Activated naive CD4-positive, alpha-beta T cell (primary cell): ENCODE measurements around the gene NCKAP5.

Experiments used
- DNase-seq, 4 experiments: peaks; one replicate each; lab custom pipeline; 2025; lab: John Stamatoyannopoulos, UW

NCKAP5 gene

GRCh38 chr2:133082034-133082433 is 486.2 kb downstream of the NCKAP5 start:
- no peak for DNase-seq

GRCh38 chr2:133080822-133081221 is 487.4 kb downstream of the NCKAP5 start:
- no peak for DNase-seq

- DNase-seq = no peak
These were observed 489.4 kb downstream of the NCKAP5 start for GRCh38 chr2:133078667-133079411.

GRCh38 chr2:133077269-133077822 is 490.9 kb downstream of the NCKAP5 start:
- no peak for DNase-seq

- DNase-seq = no peak
These were observed 495.2 kb downstream of the NCKAP5 start for GRCh38 chr2:133072837-133073694.

GRCh38 chr2:133063775-133064174 is 504.5 kb downstream of the NCKAP5 start:
- DNase-seq = no peak

- DNase-seq = no peak
These were observed 505.2 kb downstream of the NCKAP5 start for GRCh38 chr2:133062931-133063665.

- DNase-seq = no peak
These were observed 506.2 kb downstream of the NCKAP5 start for GRCh38 chr2:133061874-133062593.

GRCh38 chr2:133054297-133054696 is 514.0 kb downstream of the NCKAP5 start:
- no peak for DNase-seq

- DNase-seq = no peak
These were observed 514.7 kb downstream of the NCKAP5 start for GRCh38 chr2:133053541-133053940.

- no peak for DNase-seq
These were observed 522.5 kb downstream of the NCKAP5 start for GRCh38 chr2:133045787-133046186.

GRCh38 chr2:133044556-133044955 is 523.7 kb downstream of the NCKAP5 start:
- no peak for DNase-seq

- no peak for DNase-seq
These were observed 528.1 kb downstream of the NCKAP5 start for GRCh38 chr2:133040170-133040569.

GRCh38 chr2:133039531-133039930 is 528.7 kb downstream of the NCKAP5 start:
- DNase-seq = no peak

- DNase-seq = no peak
These were observed 541.6 kb downstream of the NCKAP5 start for GRCh38 chr2:133026536-133027177.

GRCh38 chr2:133025004-133025403 is 543.3 kb downstream of the NCKAP5 start:
- DNase-seq = no peak

- DNase-seq = no peak
These were observed 555.2 kb downstream of the NCKAP5 start for GRCh38 chr2:133012847-133013734.

- no peak for DNase-seq
These were observed 563.6 kb downstream of the NCKAP5 start for GRCh38 chr2:133004623-133005022.

- no peak for DNase-seq
These were observed 568.8 kb downstream of the NCKAP5 start for GRCh38 chr2:132999421-132999820.

- DNase-seq = no peak
These were observed 570.0 kb downstream of the NCKAP5 start for GRCh38 chr2:132998221-132998620.
